Body of pancreas (tissue), 4 donors: ENCODE measurements around the gene GALNT14.

Experiments
- POLR2A ChIP-seq, 3 donors: fragments of 450-650 bp; IDR thresholded peaks; one replicate each; pipeline ENCODE4 v1.6.1; 2016; ENCODE audit warnings: antibody characterized with exemption in 3 of 3, mild to moderate bottlenecking in 2 of 3
- TF ChIP-seq, protein P1 (sequence below), 7 experiments: fragments of 450-650 bp in 4 of 7; fragments of 200-600 bp in 3 of 7; sonication (generic) in 3 of 7; IDR thresholded peaks; one replicate each; pipeline ENCODE4 v1.5.1; 2016 to 2019; ENCODE audit warnings: antibody characterized with exemption in 7 of 7

DNA sequence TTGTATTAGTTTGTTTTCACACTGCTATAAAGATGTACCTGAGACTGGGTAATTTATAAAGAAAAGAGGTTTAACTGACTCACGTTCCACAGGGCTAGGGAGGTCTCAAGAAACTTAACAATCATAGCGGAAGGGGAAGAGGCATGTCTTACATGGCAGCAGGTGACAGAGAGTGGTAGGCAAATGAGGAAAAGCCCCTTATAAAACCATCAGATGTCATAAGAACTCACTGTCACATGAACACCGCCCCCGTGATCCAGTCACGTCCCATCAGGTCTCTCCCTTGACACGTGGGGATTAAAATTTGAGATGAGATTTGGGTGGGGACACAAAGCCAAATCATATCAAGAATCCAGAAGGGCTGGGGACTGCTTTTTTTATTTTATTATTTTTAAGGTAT is 120.0 kb downstream of the GALNT14 start:
- no peak for TF ChIP-seq POLR2A (IDR thresholded peaks at IDR 0.05)
- TF ChIP-seq, protein P1, sequence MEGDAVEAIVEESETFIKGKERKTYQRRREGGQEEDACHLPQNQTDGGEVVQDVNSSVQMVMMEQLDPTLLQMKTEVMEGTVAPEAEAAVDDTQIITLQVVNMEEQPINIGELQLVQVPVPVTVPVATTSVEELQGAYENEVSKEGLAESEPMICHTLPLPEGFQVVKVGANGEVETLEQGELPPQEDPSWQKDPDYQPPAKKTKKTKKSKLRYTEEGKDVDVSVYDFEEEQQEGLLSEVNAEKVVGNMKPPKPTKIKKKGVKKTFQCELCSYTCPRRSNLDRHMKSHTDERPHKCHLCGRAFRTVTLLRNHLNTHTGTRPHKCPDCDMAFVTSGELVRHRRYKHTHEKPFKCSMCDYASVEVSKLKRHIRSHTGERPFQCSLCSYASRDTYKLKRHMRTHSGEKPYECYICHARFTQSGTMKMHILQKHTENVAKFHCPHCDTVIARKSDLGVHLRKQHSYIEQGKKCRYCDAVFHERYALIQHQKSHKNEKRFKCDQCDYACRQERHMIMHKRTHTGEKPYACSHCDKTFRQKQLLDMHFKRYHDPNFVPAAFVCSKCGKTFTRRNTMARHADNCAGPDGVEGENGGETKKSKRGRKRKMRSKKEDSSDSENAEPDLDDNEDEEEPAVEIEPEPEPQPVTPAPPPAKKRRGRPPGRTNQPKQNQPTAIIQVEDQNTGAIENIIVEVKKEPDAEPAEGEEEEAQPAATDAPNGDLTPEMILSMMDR (IDR thresholded peaks at IDR 0.05) = no peak
